Stomach (tissue), 4 donors: Measurements from ENCODE around the gene PLEKHG1.

Experiments used
- CTCF ChIP-seq, 7 experiments: fragments of 450-650 bp in 4 of 7; fragments of 200-600 bp in 3 of 7; sonication (generic) in 3 of 7; IDR thresholded peaks; one replicate each; pipeline ENCODE4 v1.5.1; 2016 to 2019; ENCODE audit warnings: antibody characterized with exemption in 7 of 7, control low read depth in 2 of 7, mild to moderate bottlenecking in 1 of 7
- POLR2A ChIP-seq, 4 donors: fragments of 450-650 bp; IDR thresholded peaks; one replicate each; pipeline ENCODE4 v1.6.1; 2016; ENCODE audit warnings: antibody characterized with exemption in 4 of 4, control low read depth in 2 of 4, mild to moderate bottlenecking in 1 of 4, moderate library complexity in 1 of 4

GRCh38 chr6:150600301-150601017 lies 774 bp downstream of the PLEKHG1 start:
- TF ChIP-seq CTCF (IDR thresholded peaks at IDR 0.05) (peak in 5 of 7 experiments; percentile 20 to 51 (median 32)), POLR2A (IDR thresholded peaks at IDR 0.05) (no peak)
